Upper lobe of left lung (tissue), 4 donors: ENCODE data around the gene NACC1.

ENCODE experiments used
- POLR2A ChIP-seq, 4 donors: fragments of 450-650 bp; IDR thresholded peaks; one replicate each; pipeline ENCODE4 v1.5.1; 2016 to 2017; ENCODE audit warnings: antibody characterized with exemption in 4 of 4, mild to moderate bottlenecking in 2 of 4
- TF ChIP-seq, protein P1 (sequence below), 6 experiments: fragments of 450-650 bp in 4 of 6; fragments of 200-600 bp in 2 of 6; sonication (generic) in 2 of 6; IDR thresholded peaks; one replicate each; pipeline ENCODE4 v1.5.1; 2016 to 2019; ENCODE audit warnings: antibody characterized with exemption in 6 of 6

DNA sequence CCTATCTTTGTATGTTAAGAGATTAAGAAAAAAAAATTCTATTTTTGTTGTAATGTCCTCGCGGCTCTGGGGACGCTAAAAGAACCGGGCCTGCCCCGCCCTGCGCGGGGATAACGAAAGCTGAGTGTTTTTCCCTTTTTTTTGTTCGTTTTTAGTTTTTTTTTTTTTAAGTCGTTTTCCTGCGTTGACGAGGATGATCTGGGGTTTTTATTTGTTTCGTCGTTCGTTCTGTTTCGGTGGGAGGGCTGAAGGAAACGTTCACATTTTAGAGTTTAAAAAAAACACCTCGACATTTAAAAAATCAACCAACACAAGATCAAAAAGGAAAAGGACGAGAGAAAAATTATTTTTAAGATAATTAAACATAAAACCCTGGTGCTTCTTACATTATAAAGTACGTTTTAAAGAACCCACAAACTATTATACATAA is 21.0 kb upstream of the NACC1 start:
- TF ChIP-seq, protein P1, sequence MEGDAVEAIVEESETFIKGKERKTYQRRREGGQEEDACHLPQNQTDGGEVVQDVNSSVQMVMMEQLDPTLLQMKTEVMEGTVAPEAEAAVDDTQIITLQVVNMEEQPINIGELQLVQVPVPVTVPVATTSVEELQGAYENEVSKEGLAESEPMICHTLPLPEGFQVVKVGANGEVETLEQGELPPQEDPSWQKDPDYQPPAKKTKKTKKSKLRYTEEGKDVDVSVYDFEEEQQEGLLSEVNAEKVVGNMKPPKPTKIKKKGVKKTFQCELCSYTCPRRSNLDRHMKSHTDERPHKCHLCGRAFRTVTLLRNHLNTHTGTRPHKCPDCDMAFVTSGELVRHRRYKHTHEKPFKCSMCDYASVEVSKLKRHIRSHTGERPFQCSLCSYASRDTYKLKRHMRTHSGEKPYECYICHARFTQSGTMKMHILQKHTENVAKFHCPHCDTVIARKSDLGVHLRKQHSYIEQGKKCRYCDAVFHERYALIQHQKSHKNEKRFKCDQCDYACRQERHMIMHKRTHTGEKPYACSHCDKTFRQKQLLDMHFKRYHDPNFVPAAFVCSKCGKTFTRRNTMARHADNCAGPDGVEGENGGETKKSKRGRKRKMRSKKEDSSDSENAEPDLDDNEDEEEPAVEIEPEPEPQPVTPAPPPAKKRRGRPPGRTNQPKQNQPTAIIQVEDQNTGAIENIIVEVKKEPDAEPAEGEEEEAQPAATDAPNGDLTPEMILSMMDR (IDR thresholded peaks at IDR 0.05) = no peak
- TF ChIP-seq POLR2A (IDR thresholded peaks at IDR 0.05) = no peak
